ENCODE data around the gene SMIM1. TPM values are rescaled to one million over a fixed set of nuclear protein-coding genes. Genes with fewer than 3 reads are reported as not detected.

The SMIM1 gene
- total RNA-seq, 4 donors from 2014 or later = 2.6 to 8.4 (median 4.7) TPM; not detected in 1

- Histone ChIP-seq H3K36me3 (peaks cover 0 to 56% of the 10 kb centered on the region in 2 donors), H3K4me3 (no peak overlapping the region), H3K27me3 (peaks cover 41% of the 10 kb centered on the region), H3K4me1 (peaks cover 0 to 15% (median 0%) of the 10 kb centered on the region in 3 donors), H3K9me3 (no peaks in the 10 kb centered on the region), H3K27ac (no peak overlapping the region)
- TF ChIP-seq CTCF (IDR thresholded peaks at IDR 0.05) (no peak), POLR2A (IDR thresholded peaks at IDR 0.05) (no peak), EP300 (IDR thresholded peaks at IDR 0.05) (no peak), POLR2AphosphoS5 (IDR thresholded peaks at IDR 0.05) (no peak)
- ATAC-seq = no peak
- WGBS, 2 donors (ENCODE audit: low coverage in 1 of 2) = no CpG with 5 or more reads among the region's 16 CpGs
These were observed 37.9 kb upstream of the SMIM1 start for GRCh38 chr1:3734602-3735001.

GRCh38 chr1:3735027-3735681, 37.4 kb upstream of the SMIM1 start:
- Histone ChIP-seq H3K4me1 (peaks cover 0 to 15% (median 0%) of the 10 kb centered on the region in 3 donors), H3K27ac (no peak overlapping the region), H3K36me3 (peaks cover 0 to 61% of the 10 kb centered on the region in 2 donors), H3K4me3 (no peak overlapping the region), H3K27me3 (peaks cover 36% of the 10 kb centered on the region), H3K9me3 (no peaks in the 10 kb centered on the region)
- no peak for TF ChIP-seq CTCF (IDR thresholded peaks at IDR 0.05)
- no peak for TF ChIP-seq POLR2AphosphoS5 (IDR thresholded peaks at IDR 0.05)
- no peak for TF ChIP-seq POLR2A (IDR thresholded peaks at IDR 0.05)
- TF ChIP-seq EP300 (IDR thresholded peaks at IDR 0.05) = no peak
- no peak for ATAC-seq
- WGBS, 2 donors (ENCODE audit: low coverage in 1 of 2) = 71 to 80% methylated on average over 1 to 10 of the region's 12 CpGs

GRCh38 chr1:3735688-3736087, 36.9 kb upstream of the SMIM1 start:
- TF ChIP-seq POLR2A (IDR thresholded peaks at IDR 0.05) (no peak), CTCF (IDR thresholded peaks at IDR 0.05) (no peak), EP300 (IDR thresholded peaks at IDR 0.05) (no peak), POLR2AphosphoS5 (IDR thresholded peaks at IDR 0.05) (no peak)
- Histone ChIP-seq H3K9me3 (no peaks in the 10 kb centered on the region), H3K4me1 (peaks cover 0 to 15% (median 0%) of the 10 kb centered on the region in 3 donors), H3K36me3 (peaks cover 0 to 66% of the 10 kb centered on the region in 2 donors), H3K27me3 (peaks cover 30% of the 10 kb centered on the region), H3K27ac (no peak overlapping the region), H3K4me3 (no peak overlapping the region)
- 83% methylated on average over 8 to 10 of the region's 13 CpGs for WGBS, 2 donors (ENCODE audit: low coverage in 1 of 2)
- no peak for ATAC-seq

GRCh38 chr1:3736131-3736561, 36.4 kb upstream of the SMIM1 start:
- WGBS, 2 donors (ENCODE audit: low coverage in 1 of 2) = no CpG with 5 or more reads among the region's 13 CpGs
- no peak overlapping the region for H3K27ac ChIP-seq
- H3K4me1 ChIP-seq = peaks cover 0 to 15% (median 0%) of the 10 kb centered on the region in 3 donors
- no peaks in the 10 kb centered on the region for H3K9me3 ChIP-seq
- TF ChIP-seq CTCF (IDR thresholded peaks at IDR 0.05) (no peak), POLR2A (IDR thresholded peaks at IDR 0.05) (no peak), POLR2AphosphoS5 (IDR thresholded peaks at IDR 0.05) (no peak), EP300 (IDR thresholded peaks at IDR 0.05) (no peak)
- H3K27me3 ChIP-seq = peaks cover 26% of the 10 kb centered on the region
- no peak for ATAC-seq
- peaks cover 0 to 71% of the 10 kb centered on the region in 2 donors for H3K36me3 ChIP-seq
- no peak overlapping the region for H3K4me3 ChIP-seq

- H3K27me3 ChIP-seq = peaks cover 20% of the 10 kb centered on the region
- no peak for TF ChIP-seq EP300 (IDR thresholded peaks at IDR 0.05)
- WGBS, 2 donors (ENCODE audit: low coverage in 1 of 2) = 88 to 95% methylated on average over 4 to 12 of the region's 14 CpGs
- H3K4me1 ChIP-seq = peaks cover 0 to 14% (median 0%) of the 10 kb centered on the region in 3 donors
- H3K27ac ChIP-seq = no peak overlapping the region
- no peak overlapping the region for H3K4me3 ChIP-seq
- no peaks in the 10 kb centered on the region for H3K9me3 ChIP-seq
- peaks cover 0 to 77% of the 10 kb centered on the region in 2 donors for H3K36me3 ChIP-seq
- ATAC-seq = no peak
These were observed 35.8 kb upstream of the SMIM1 start for GRCh38 chr1:3736708-3737107.

Measured in gastroesophageal sphincter (tissue), 4 donors.